GM19468 (cell line): ENCODE results near the gene SALL3.

Experiments
- ATAC-seq: cut with Tn5 transposase; IDR thresholded peaks from one replicate; pipeline ENCODE4 v1.9.1; 2021; ENCODE audit warnings: mild to moderate bottlenecking, moderate library complexity, moderate number of reproducible peaks; ENCODE audit not compliant: unreplicated experiment; ENCODE audit errors: extremely low read depth

Gene SALL3

GRCh38 chr18:78979056-78979729 is 425 bp upstream of the SALL3 start:
- no peak for ATAC-seq

- no peak for ATAC-seq
Measured at GRCh38 chr18:78980279-78980771, 707 bp downstream of the SALL3 start.

- ATAC-seq: no peak
Measured at GRCh38 chr18:78980777-78981380, 1.3 kb downstream of the SALL3 start.

DNA sequence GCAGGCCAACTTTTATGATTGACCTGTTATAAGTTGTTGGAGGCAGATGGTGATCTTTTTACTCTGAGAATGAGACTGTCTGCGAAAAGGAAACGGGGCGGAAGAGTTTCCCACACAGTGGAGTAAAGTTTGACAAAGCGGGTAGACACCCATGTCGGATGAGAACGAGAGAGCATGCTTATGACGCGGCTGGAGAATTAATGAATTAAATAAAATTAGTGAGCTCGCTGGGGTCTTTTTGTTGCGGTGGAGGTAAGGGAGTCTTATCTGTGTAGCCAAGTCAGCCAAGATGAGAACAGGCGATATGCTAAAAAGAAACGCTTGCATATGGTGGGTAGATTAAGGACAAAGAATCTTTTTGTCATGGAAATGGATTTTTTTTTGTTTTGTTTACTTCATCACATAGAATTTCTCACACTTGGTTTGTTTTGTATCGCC is 1.8 kb downstream of the SALL3 start:
- ATAC-seq: no peak

DNA sequence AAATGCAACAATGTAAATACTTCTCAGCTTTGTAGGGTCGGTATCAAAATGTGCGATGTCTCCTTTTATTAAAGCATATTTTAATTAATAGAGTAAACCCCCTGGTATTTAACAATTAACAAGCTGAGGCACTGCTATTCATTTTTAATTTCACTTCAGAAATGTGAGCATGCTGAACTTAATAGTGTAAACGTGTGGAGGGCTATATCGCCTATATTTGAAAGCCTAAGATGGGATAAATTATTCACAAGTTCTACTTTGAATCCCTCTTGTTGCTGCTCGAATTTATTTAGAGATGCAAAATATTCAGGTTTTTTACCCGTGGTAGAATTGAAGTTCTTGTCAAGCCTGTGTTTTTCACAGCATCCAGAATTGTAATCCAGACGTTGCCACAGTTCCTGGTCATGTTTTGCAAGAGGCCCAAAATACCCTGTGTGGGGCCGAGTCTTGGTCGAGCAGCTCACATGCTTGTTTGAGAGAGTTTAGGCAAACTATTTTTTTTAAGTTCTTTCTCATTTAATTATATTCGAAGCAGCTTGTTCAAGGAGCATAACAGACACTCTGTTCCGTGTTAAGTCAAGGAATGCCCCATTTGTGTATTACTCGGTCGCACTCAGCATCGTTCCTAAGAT is 2.5 kb downstream of the SALL3 start:
- no peak for ATAC-seq

DNA sequence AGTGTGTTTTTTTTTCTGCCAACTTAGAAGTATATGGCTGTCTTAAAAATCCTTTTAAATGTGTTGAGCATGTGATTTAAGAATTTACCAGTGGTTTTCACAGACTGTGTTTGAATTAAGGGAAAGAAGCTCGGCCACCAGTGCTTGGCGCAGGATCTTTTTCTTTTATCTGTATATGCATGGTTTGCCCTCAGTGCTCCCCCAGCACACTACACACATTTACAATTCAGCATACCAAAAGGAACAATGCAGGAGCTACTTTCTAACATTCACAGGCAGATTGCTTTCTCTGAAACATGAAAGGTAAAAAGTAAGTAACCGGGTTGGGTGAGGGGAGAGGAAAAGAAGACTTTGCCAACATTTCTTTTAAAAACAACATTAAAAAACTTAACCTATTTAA is 3.9 kb downstream of the SALL3 start:
- ATAC-seq: no peak

DNA sequence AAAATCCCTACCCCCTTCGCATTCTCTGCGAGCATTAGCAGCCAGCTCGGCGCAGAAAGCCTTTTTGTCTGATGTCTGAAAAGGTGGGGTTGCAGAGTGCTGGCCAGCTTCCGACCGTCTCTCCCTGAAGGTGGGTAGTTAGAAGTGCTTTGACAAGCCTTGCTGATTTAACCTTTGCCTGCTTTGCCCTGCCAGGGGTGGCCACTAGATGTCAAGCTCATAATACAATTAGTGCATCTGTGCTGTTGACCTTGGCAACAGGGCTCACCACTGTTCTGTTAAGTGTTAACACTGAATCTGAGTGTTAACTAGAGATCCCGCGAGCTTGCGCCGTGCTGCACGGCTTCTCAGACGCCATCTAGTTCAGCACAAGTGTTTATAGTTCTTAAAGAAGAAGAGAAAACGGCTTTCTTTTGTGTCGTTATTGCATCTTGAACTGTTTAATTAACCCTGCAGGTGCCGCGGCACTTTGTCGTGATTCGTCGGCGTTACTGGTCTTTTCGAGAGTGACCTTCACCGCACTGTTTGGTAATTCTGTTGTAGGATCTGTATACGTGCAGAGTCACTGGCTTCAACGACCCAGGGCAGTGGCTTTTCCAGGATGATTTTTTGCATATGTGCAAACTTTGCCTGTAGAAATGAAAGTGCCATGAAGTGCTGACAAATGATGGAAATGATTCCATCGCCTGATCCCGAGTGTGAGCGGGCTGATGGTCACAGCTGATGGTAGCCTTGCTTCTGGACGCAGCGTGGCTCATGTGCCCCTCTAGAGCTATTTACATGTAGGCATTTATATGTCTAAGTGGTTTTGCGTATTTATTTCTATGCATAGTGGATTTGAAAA is 5.5 kb downstream of the SALL3 start:
- no peak for ATAC-seq

- ATAC-seq: no peak
Measured at GRCh38 chr18:78986018-78986481, 6.4 kb downstream of the SALL3 start.

DNA sequence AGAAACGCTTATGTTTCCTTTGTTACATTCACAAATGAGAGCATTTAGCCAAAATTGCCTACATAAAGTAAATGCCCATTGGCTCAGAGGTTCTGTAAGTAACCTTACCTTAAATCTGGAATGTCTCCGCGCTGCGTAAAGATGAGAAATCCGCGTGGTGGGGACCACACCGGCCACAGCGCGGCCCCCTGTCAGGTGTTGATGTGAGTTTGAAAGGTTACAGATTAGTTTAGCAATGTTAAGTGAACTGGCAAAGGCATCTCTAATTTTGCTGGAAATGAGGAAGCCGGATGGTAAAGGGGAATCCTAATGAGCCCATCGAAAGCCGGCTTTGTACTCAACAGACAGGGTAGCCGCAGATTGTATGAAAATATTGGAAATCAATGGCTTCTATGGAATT is 11.8 kb downstream of the SALL3 start:
- ATAC-seq: no peak

GRCh38 chr18:78992041-78993011 is 12.7 kb downstream of the SALL3 start:
- ATAC-seq: no peak

DNA sequence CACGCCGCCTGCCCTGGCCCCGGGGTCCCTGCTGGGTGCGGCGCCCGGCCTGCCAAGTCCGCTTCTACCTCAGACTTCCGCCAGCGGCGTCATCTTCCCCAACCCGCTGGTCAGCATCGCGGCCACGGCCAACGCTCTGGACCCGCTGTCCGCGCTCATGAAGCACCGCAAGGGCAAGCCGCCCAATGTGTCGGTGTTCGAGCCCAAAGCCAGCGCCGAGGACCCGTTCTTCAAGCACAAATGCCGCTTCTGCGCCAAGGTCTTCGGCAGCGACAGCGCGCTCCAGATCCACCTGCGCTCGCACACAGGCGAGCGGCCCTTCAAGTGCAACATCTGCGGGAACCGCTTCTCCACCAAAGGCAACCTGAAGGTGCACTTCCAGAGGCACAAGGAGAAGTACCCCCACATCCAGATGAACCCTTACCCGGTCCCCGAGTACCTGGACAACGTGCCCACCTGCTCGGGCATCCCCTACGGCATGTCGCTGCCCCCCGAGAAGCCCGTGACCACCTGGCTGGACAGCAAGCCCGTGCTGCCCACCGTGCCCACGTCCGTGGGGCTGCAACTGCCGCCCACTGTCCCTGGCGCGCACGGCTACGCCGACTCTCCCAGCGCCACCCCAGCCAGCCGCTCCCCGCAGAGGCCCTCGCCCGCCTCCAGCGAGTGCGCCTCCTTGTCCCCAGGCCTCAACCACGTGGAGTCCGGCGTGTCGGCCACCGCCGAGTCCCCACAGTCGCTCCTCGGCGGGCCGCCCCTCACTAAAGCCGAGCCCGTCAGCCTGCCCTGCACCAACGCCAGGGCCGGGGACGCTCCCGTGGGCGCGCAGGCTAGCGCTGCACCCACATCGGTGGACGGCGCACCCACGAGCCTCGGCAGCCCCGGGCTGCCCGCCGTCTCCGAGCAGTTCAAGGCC is 13.7 kb downstream of the SALL3 start:
- no peak for ATAC-seq

- ATAC-seq: no peak
Measured at GRCh38 chr18:78994000-78994399, 14.4 kb downstream of the SALL3 start.

DNA sequence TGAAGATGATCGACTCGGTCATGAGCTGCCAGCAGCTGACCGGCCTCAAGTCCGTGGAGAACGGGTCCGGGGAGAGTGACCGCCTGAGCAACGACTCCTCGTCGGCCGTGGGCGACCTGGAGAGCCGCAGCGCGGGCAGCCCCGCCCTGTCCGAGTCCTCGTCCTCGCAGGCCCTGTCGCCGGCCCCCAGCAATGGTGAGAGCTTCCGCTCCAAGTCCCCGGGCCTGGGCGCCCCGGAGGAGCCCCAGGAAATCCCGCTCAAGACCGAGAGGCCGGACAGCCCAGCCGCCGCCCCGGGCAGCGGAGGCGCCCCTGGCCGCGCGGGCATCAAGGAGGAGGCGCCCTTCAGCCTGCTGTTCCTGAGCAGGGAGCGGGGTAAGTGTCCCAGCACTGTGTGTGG is 14.9 kb downstream of the SALL3 start:
- ATAC-seq: no peak

DNA sequence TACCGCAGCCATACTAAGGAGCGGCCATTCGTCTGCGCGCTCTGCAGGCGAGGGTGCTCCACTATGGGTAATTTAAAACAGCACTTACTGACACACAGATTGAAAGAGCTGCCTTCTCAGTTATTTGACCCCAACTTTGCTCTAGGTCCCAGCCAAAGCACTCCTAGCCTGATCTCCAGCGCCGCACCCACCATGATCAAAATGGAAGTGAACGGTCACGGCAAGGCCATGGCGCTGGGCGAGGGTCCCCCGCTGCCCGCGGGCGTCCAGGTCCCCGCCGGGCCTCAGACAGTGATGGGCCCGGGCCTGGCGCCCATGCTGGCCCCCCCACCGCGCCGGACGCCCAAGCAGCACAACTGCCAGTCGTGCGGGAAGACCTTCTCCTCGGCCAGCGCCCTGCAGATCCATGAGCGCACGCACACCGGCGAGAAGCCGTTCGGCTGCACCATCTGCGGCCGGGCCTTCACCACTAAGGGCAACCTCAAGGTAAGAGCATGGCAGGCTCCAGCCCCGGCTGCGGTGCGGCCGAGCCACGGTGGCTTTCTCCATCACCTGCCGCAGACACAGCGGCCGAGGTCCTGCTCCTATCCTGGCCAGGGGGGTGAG is 15.5 kb downstream of the SALL3 start:
- ATAC-seq: no peak

DNA sequence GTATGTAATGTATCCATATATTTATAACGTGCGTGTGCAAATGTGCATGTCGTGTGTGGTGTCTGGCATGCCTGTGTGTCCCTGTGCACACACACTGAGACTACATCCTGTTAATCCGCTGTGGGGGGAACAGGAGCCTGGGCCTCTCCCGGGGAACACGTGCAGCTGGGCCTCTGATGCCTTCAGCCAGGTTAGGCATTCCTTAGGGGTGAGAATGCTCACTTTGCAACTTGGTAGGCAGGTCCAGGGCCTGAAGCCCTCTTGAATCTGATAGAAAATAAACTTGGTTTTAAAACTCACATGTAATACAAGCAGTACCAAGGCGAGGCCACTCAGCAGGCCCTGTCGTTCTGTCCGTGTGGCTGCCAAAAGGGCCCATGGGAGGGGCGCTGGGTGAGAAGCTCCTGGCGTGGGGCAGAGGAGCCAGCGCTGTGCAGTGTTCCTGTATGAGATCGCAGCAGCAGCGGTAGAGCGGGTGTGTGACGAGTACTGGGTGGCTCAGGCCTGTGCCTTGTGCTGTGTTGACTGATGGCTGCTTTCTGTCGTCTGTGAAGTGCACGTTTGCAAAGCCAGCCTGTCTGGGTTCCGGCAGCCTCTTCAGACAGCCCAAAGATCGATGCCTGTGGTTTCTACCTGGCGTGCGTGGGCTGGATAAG is 16.2 kb downstream of the SALL3 start:
- no peak for ATAC-seq

DNA sequence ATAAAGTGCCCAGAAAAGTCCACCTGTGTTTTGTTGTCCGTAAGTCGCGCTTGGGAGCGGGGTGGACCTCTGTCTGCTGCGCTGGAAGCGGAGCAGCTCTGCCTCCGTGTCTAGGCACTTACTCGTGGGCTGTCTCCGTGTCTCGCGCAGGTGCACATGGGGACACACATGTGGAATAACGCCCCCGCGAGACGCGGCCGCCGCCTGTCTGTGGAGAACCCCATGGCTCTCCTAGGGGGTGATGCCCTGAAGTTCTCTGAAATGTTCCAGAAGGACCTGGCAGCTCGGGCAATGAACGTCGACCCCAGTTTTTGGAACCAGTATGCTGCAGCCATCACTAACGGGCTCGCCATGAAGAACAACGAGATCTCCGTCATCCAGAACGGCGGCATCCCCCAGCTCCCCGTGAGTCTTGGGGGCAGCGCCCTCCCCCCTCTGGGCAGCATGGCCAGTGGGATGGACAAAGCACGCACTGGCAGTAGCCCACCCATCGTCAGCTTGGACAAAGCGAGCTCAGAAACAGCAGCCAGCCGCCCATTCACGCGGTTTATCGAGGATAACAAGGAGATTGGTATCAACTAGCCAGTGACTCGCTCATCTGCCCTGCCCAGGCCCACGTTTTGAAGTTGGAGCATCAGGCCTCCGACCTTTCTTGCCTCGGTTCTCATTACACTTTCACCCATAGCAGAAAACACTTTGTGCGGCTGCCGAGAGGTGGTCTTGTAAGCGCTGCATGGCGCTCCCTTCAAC is 17.3 kb downstream of the SALL3 start:
- no peak for ATAC-seq
